GM19467 (cell line): ENCODE results near the gene ZDHHC7.

ENCODE experiments used
- ATAC-seq: cut with Tn5 transposase; IDR thresholded peaks from one replicate; pipeline ENCODE4 v1.9.1; 2021; ENCODE audit warnings: mild to moderate bottlenecking, moderate library complexity; ENCODE audit not compliant: unreplicated experiment

The ZDHHC7 gene

DNA sequence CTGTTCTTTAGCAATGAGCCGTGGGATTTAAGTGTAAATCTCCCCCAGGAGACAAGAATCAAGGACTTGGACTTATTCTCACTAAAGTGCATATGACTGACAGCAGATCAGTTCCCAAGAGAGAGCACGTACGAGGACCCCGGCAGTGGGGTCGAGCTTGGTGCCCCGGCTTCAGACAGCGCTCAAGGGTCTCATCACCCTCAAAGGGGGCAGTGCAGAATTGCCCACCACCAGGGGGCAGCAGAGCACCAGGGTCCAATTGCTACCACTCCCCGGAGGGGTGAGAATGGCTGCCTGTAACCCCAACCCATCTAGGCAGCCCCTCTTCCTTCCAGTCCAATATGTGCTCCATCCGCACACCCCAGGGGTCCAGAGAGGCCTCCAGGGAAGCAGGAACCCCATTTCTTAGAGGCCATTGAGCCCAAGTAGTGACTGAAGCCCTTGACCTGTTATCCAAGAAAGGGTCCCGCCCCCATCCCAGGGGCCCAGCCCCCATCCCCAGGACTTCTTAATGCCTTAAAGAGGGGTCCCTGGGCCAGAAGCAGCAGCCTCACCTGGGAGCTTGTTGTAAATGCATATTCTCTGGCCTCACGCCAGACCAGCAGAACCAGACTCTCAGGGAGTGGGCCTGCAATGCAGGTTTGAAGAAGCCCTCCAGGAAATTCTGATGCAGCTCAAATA, 86.1 kb downstream of the ZDHHC7 start:
- ATAC-seq: no peak

GRCh38 chr16:84924331-84925091, 86.8 kb downstream of the ZDHHC7 start:
- no peak for ATAC-seq
